ENCODE results near the gene PPP1R12A.

Gene PPP1R12A

GRCh38 chr12:79927772-79928474 is 7.0 kb downstream of the PPP1R12A start:
- no peak for DNase-seq (ENCODE audit: low read depth, low spot score)
- Histone ChIP-seq H3K9ac (ENCODE audit: insufficient read length, low read depth) (no peak overlapping the region), H3K4me1 (ENCODE audit: insufficient read depth, insufficient read length) (no peaks in the 10 kb centered on the region), H3K27me3 (ENCODE audit: insufficient read depth, insufficient read length) (no peaks in the 10 kb centered on the region), H3K36me3 (ENCODE audit: insufficient read depth, insufficient read length, low read length) (peaks cover 3% of the 10 kb centered on the region), H3K9me3 (ENCODE audit: insufficient read depth, low read length) (no peaks in the 10 kb centered on the region), H3K4me3 (ENCODE audit: insufficient read length, low read depth) (no peak overlapping the region)
- no peak for TF ChIP-seq YY1 (IDR thresholded peaks at IDR 0.05; ENCODE audit: insufficient read depth, insufficient read length)
- TF ChIP-seq SUZ12 (IDR thresholded peaks at IDR 0.05; ENCODE audit: extremely low read depth, insufficient read depth, insufficient read length) = no peak
- no peak for TF ChIP-seq ZNF274 (IDR thresholded peaks at IDR 0.05; ENCODE audit: low read depth, low read length)

- Histone ChIP-seq H3K4me3 (ENCODE audit: insufficient read length, low read depth) (no peak overlapping the region), H3K9ac (ENCODE audit: insufficient read length, low read depth) (no peak overlapping the region)
Observed at GRCh38 chr12:79926951-79927350, 7.9 kb downstream of the PPP1R12A start.

GRCh38 chr12:79925492-79925891 is 9.4 kb downstream of the PPP1R12A start:
- DNase-seq (ENCODE audit: low read depth, low spot score) = no peak
- Histone ChIP-seq H3K36me3 (ENCODE audit: insufficient read depth, insufficient read length, low read length) (peaks cover 4% of the 10 kb centered on the region), H3K4me3 (ENCODE audit: insufficient read length, low read depth) (no peak overlapping the region), H3K27me3 (ENCODE audit: insufficient read depth, insufficient read length) (no peaks in the 10 kb centered on the region), H3K4me1 (ENCODE audit: insufficient read depth, insufficient read length) (no peaks in the 10 kb centered on the region), H3K9ac (ENCODE audit: insufficient read length, low read depth) (no peak overlapping the region), H3K9me3 (ENCODE audit: insufficient read depth, low read length) (no peaks in the 10 kb centered on the region)
- no peak for TF ChIP-seq SUZ12 (IDR thresholded peaks at IDR 0.05; ENCODE audit: extremely low read depth, insufficient read depth, insufficient read length)
- no peak for TF ChIP-seq ZNF274 (IDR thresholded peaks at IDR 0.05; ENCODE audit: low read depth, low read length)
- no peak for TF ChIP-seq YY1 (IDR thresholded peaks at IDR 0.05; ENCODE audit: insufficient read depth, insufficient read length)

More at GRCh38 chr12:79926951-79927350, 7.9 kb downstream of the PPP1R12A start:
- no peak for TF ChIP-seq YY1 (IDR thresholded peaks at IDR 0.05; ENCODE audit: insufficient read depth, insufficient read length)
- TF ChIP-seq SUZ12 (IDR thresholded peaks at IDR 0.05; ENCODE audit: extremely low read depth, insufficient read depth, insufficient read length) = no peak
- no peak for TF ChIP-seq ZNF274 (IDR thresholded peaks at IDR 0.05; ENCODE audit: low read depth, low read length)
- Histone ChIP-seq H3K9me3 (ENCODE audit: insufficient read depth, low read length) (no peaks in the 10 kb centered on the region), H3K27me3 (ENCODE audit: insufficient read depth, insufficient read length) (no peaks in the 10 kb centered on the region), H3K4me1 (ENCODE audit: insufficient read depth, insufficient read length) (no peaks in the 10 kb centered on the region), H3K36me3 (ENCODE audit: insufficient read depth, insufficient read length, low read length) (peaks cover 3% of the 10 kb centered on the region)
- no peak for DNase-seq (ENCODE audit: low read depth, low spot score)

GRCh38 chr12:79921786-79922185 is 13.1 kb downstream of the PPP1R12A start:
- H3K9ac ChIP-seq (ENCODE audit: insufficient read length, low read depth) = no peak overlapping the region
- no peak for DNase-seq (ENCODE audit: low read depth, low spot score)
- no peaks in the 10 kb centered on the region for H3K27me3 ChIP-seq (ENCODE audit: insufficient read depth, insufficient read length)
- TF ChIP-seq YY1 (IDR thresholded peaks at IDR 0.05; ENCODE audit: insufficient read depth, insufficient read length) = no peak
- no peak for TF ChIP-seq SUZ12 (IDR thresholded peaks at IDR 0.05; ENCODE audit: extremely low read depth, insufficient read depth, insufficient read length)
- no peak for TF ChIP-seq ZNF274 (IDR thresholded peaks at IDR 0.05; ENCODE audit: low read depth, low read length)
- H3K9me3 ChIP-seq (ENCODE audit: insufficient read depth, low read length) = no peaks in the 10 kb centered on the region
- H3K36me3 ChIP-seq (ENCODE audit: insufficient read depth, insufficient read length, low read length) = peaks cover 4% of the 10 kb centered on the region
- no peaks in the 10 kb centered on the region for H3K4me1 ChIP-seq (ENCODE audit: insufficient read depth, insufficient read length)
- H3K4me3 ChIP-seq (ENCODE audit: insufficient read length, low read depth) = no peak overlapping the region

- H3K4me1 ChIP-seq (ENCODE audit: insufficient read depth, insufficient read length) = no peaks in the 10 kb centered on the region
- TF ChIP-seq YY1 (IDR thresholded peaks at IDR 0.05; ENCODE audit: insufficient read depth, insufficient read length) (no peak), SUZ12 (IDR thresholded peaks at IDR 0.05; ENCODE audit: extremely low read depth, insufficient read depth, insufficient read length) (no peak), ZNF274 (IDR thresholded peaks at IDR 0.05; ENCODE audit: low read depth, low read length) (no peak)
- H3K27me3 ChIP-seq (ENCODE audit: insufficient read depth, insufficient read length) = no peaks in the 10 kb centered on the region
- peaks cover 4% of the 10 kb centered on the region for H3K36me3 ChIP-seq (ENCODE audit: insufficient read depth, insufficient read length, low read length)
- DNase-seq (ENCODE audit: low read depth, low spot score) = no peak
- H3K9me3 ChIP-seq (ENCODE audit: insufficient read depth, low read length) = no peaks in the 10 kb centered on the region
- no peak overlapping the region for H3K9ac ChIP-seq (ENCODE audit: insufficient read length, low read depth)
- H3K4me3 ChIP-seq (ENCODE audit: insufficient read length, low read depth) = no peak overlapping the region
Observed at GRCh38 chr12:79920421-79921238, 14.3 kb downstream of the PPP1R12A start.

- H3K9me3 ChIP-seq (ENCODE audit: insufficient read depth, low read length) = no peaks in the 10 kb centered on the region
- H3K36me3 ChIP-seq (ENCODE audit: insufficient read depth, insufficient read length, low read length) = peaks cover 4% of the 10 kb centered on the region
- no peak overlapping the region for H3K4me3 ChIP-seq (ENCODE audit: insufficient read length, low read depth)
- no peaks in the 10 kb centered on the region for H3K27me3 ChIP-seq (ENCODE audit: insufficient read depth, insufficient read length)
- no peaks in the 10 kb centered on the region for H3K4me1 ChIP-seq (ENCODE audit: insufficient read depth, insufficient read length)
- no peak overlapping the region for H3K9ac ChIP-seq (ENCODE audit: insufficient read length, low read depth)
- TF ChIP-seq YY1 (IDR thresholded peaks at IDR 0.05; ENCODE audit: insufficient read depth, insufficient read length) (no peak), ZNF274 (IDR thresholded peaks at IDR 0.05; ENCODE audit: low read depth, low read length) (no peak), SUZ12 (IDR thresholded peaks at IDR 0.05; ENCODE audit: extremely low read depth, insufficient read depth, insufficient read length) (no peak)
- DNase-seq (ENCODE audit: low read depth, low spot score) = no peak
Observed at GRCh38 chr12:79919762-79920161, 15.1 kb downstream of the PPP1R12A start.

GRCh38 chr12:79916826-79917225 is 18.1 kb downstream of the PPP1R12A start:
- DNase-seq (ENCODE audit: low read depth, low spot score) = no peak
- TF ChIP-seq YY1 (IDR thresholded peaks at IDR 0.05; ENCODE audit: insufficient read depth, insufficient read length) (no peak), ZNF274 (IDR thresholded peaks at IDR 0.05; ENCODE audit: low read depth, low read length) (no peak), SUZ12 (IDR thresholded peaks at IDR 0.05; ENCODE audit: extremely low read depth, insufficient read depth, insufficient read length) (no peak)
- Histone ChIP-seq H3K9me3 (ENCODE audit: insufficient read depth, low read length) (no peaks in the 10 kb centered on the region), H3K36me3 (ENCODE audit: insufficient read depth, insufficient read length, low read length) (peaks cover 4% of the 10 kb centered on the region), H3K27me3 (ENCODE audit: insufficient read depth, insufficient read length) (no peaks in the 10 kb centered on the region), H3K4me3 (ENCODE audit: insufficient read length, low read depth) (no peak overlapping the region), H3K9ac (ENCODE audit: insufficient read length, low read depth) (no peak overlapping the region), H3K4me1 (ENCODE audit: insufficient read depth, insufficient read length) (no peaks in the 10 kb centered on the region)

All from NT2/D1 (cell line).